AG04450 (cell line): ENCODE results near the gene SLIRP. TPM values are rescaled to one million over a fixed set of nuclear protein-coding genes. Genes with fewer than 3 reads are reported as not detected.

Source experiments
- CTCF ChIA-PET: fragments of 300-600, 350-600 bp; formaldehyde crosslinking; extraction: SDS; loops from one replicate; lab custom pipeline; 2022; ENCODE audit warnings: antibody characterized with exemption, inconsistent platforms; lab: Charles Lee
- POLR2A ChIA-PET: fragments of 350-600 bp; formaldehyde crosslinking; extraction: SDS; loops from one replicate; lab custom pipeline; 2021; ENCODE audit warnings: antibody characterized with exemption, inconsistent platforms; lab: Yijun Ruan, JAX
- DNase-seq: peaks from one replicate; pipeline ENCODE4 v3.0.0-alpha.2; 2011; ENCODE audit warnings: low read depth, low spot score
- H3K27ac ChIP-seq: one replicate; pipeline ENCODE4 v1.5.1; 2012; ENCODE audit warnings: low read depth, low read length, control low read depth
- H3K27me3 ChIP-seq: one replicate; pipeline ENCODE4 v1.6.0; 2012; ENCODE audit warnings: low read length; ENCODE audit not compliant: control insufficient read depth, insufficient read depth
- H3K4me3 ChIP-seq: 2 replicates; pipeline ENCODE4 v1.5.1; 2011; ENCODE audit warnings: mild to moderate bottlenecking, low read depth, low read length, control low read depth
- H3K9me3 ChIP-seq: 2 replicates; pipeline ENCODE4 v1.5.1; 2012; ENCODE audit warnings: low read length; ENCODE audit not compliant: control insufficient read depth, insufficient read depth
- CTCF ChIP-seq: IDR thresholded peaks from 2 replicates; pipeline ENCODE4 v1.5.1; 2011; ENCODE audit warnings: low read depth, low read length, control low read depth, inconsistent platforms
- polyA plus RNA-seq: library from polyadenylated mRNA; depleted of rRNA; stranded (reverse); fragments of >200 nt; gene quantifications from 2 replicates; pipeline ENCODE4 v1.2.3, GENCODE V29; 2011

SLIRP gene
- polyA plus RNA-seq, 1 experiment = 308 TPM

- CTCF ChIA-PET = no interaction called here
- H3K4me3 ChIP-seq = no peak overlapping the region
Measured at GRCh38 chr14:77667331-77667730, 40.6 kb upstream of the SLIRP start.

GRCh38 chr14:77673193-77673592 lies 34.7 kb upstream of the SLIRP start:
- no peak for TF ChIP-seq CTCF
- no peaks in the 10 kb centered on the region for H3K27me3 ChIP-seq
- DNase-seq = no peak
- no peak overlapping the region for H3K27ac ChIP-seq
- no peak overlapping the region for H3K4me3 ChIP-seq
- no peaks in the 10 kb centered on the region for H3K9me3 ChIP-seq
- POLR2A ChIA-PET = no interaction called here
- CTCF ChIA-PET = no interaction called here

More at GRCh38 chr14:77667331-77667730, 40.6 kb upstream of the SLIRP start:
- no peak for TF ChIP-seq CTCF
- DNase-seq = no peak
- Histone ChIP-seq H3K27me3 (no peaks in the 10 kb centered on the region), H3K27ac (no peak overlapping the region), H3K9me3 (no peaks in the 10 kb centered on the region)
- POLR2A ChIA-PET = interaction anchor here (0.7 kb wide), 1 partner anchor 37 kb away, joined by 7 read pairs; no protein-coding TSS in a partner anchor

- Histone ChIP-seq H3K4me3 (no peak overlapping the region), H3K27ac (no peak overlapping the region), H3K9me3 (no peaks in the 10 kb centered on the region), H3K27me3 (no peaks in the 10 kb centered on the region)
- no peak for DNase-seq
- ChIA-PET CTCF (no interaction called here), POLR2A (no interaction called here)
- no peak for TF ChIP-seq CTCF
Measured at GRCh38 chr14:77674931-77675330, 33.0 kb upstream of the SLIRP start.

- TF ChIP-seq CTCF = no peak
- Histone ChIP-seq H3K27ac (no peak overlapping the region), H3K4me3 (no peak overlapping the region), H3K9me3 (no peaks in the 10 kb centered on the region), H3K27me3 (no peaks in the 10 kb centered on the region)
- DNase-seq = no peak
- ChIA-PET POLR2A (no interaction called here), CTCF (no interaction called here)
Measured at GRCh38 chr14:77681196-77682157, 26.4 kb upstream of the SLIRP start.

- TF ChIP-seq CTCF = no peak
- POLR2A ChIA-PET = no interaction called here
Measured at GRCh38 chr14:77682158-77682553, 25.7 kb upstream of the SLIRP start.

More at GRCh38 chr14:77682158-77682553, 25.7 kb upstream of the SLIRP start:
- DNase-seq = no peak
- no peak overlapping the region for H3K4me3 ChIP-seq
- H3K27ac ChIP-seq = no peak overlapping the region
- no peaks in the 10 kb centered on the region for H3K27me3 ChIP-seq
- H3K9me3 ChIP-seq = no peaks in the 10 kb centered on the region
- CTCF ChIA-PET = interaction anchor here (1.1 kb wide), 1 partner anchor 27 kb away, joined by 4 read pairs; no protein-coding TSS in a partner anchor
